ENCODE results near the gene ZIM2.

The ZIM2 gene

DNA sequence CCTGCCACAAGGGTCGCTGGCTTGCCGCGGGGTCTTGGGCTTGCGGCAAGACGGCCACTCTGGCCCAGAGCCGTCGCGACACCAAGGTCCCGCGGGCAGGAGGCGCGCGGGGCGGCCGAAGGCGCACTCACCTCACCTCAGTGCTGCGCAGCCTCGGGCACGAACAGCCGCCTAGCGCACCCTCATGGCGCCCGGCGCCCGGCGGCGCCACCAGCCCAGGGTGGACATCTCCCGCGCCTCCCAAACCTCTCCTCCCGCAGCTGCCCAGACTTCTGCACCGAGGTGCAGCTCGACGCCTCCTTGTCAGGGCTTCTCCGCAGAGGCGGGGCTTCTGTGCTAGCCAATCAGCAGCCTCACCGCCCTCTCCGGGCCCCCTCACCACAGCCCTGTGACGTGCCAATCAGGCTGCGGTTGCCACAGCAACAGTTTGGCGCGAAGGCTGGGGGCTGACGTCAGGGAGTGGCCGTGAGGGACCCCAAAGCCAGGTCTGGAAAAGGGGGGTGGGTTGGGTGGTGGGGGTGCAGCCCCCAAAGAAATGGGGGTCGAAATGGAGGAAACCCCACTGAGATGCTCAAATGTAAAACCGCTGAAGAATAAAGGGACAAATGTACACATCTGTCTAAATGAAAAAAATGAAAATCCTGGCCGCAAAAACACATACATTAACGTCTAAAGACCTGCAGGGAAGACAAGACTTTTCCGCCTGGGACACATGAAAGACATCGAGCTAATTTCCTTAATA, at the start of gene ZIM2, which contains the start of gene PEG3:
TSS of gene ZIM2 (minus strand) at position 276 of the 742 bp plus-strand sequence. CDS start 16,449 bp downstream, outside the sequence.
TSS of gene PEG3 (minus strand) at position 276 of the 742 bp plus-strand sequence. CDS start 16,071 bp downstream, outside the sequence.
- TF ChIP-seq, protein P1, sequence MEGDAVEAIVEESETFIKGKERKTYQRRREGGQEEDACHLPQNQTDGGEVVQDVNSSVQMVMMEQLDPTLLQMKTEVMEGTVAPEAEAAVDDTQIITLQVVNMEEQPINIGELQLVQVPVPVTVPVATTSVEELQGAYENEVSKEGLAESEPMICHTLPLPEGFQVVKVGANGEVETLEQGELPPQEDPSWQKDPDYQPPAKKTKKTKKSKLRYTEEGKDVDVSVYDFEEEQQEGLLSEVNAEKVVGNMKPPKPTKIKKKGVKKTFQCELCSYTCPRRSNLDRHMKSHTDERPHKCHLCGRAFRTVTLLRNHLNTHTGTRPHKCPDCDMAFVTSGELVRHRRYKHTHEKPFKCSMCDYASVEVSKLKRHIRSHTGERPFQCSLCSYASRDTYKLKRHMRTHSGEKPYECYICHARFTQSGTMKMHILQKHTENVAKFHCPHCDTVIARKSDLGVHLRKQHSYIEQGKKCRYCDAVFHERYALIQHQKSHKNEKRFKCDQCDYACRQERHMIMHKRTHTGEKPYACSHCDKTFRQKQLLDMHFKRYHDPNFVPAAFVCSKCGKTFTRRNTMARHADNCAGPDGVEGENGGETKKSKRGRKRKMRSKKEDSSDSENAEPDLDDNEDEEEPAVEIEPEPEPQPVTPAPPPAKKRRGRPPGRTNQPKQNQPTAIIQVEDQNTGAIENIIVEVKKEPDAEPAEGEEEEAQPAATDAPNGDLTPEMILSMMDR (IDR thresholded peaks at IDR 0.05; ENCODE audit: insufficient read depth, low read depth, low read length, missing control alignments): no peak
- no peak within 1 kb of the TSS for H3K4me3 ChIP-seq (ENCODE audit: low read length)
- DNase-seq (ENCODE audit: low read depth): no peak

DNA sequence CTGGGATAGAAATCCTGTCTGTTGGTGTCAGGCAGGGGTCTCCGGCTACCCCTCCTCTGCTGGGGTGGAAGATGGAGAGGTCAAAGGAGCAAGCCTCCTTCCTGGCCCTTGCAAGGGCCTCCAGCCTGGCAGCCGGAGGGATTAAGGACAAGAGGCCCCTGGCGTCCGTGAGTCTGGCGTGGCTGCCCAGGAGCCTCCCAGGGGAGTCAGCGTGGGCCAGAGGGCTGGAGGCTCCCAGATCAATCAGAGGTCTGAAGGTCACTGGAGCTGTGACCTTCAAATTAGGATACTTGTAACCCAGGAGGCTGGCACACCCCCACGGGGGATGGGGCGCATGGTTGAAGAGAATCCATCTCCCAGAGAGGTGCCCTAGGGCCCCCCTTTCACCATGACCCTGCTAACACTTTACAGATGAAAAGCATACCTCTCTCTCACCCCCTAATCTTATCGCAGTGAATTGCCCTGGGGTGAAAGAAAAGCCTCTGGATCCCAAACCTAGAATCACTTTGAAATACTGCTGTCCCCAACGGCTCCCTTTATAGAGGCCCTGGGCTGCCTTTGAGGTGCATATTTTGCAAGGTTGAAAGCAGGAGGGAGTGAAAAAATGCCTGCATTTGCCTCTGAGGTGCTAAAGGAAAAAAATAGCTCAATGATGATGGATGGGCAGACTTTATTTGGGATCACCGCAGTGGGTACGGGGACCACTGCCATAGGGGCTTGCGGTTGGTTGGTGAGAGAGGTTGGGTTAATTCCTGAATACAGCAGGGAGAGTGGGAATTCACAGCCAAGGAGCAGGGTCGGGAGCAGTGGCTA, 44.9 kb upstream of the ZIM2 start:
- TF ChIP-seq, protein P1 (IDR thresholded peaks at IDR 0.05; ENCODE audit: insufficient read depth, low read depth, low read length, missing control alignments): no peak

DNA sequence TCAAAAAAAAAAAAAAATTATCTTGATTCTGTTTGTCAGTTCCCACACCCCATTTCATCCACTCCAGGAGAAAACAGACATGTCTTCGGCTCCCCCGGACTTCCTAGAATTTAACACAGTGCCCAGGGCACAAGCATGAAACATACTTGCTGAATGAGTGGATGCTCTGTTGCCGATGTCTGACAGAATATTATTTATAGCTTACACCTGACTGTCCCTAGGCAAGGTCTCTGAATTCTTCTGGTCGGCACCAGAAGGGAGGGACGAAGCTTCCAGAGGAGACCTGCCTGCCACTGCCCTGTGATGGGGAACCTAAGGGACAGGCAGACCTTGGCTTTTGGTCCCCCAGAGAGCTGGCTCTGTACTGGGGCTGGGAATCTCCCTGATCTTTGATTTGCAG, 43.9 kb upstream of the ZIM2 start:
- no peak for DNase-seq (ENCODE audit: low read depth)
- TF ChIP-seq, protein P1 (IDR thresholded peaks at IDR 0.05; ENCODE audit: insufficient read depth, low read depth, low read length, missing control alignments): no peak
- H3K4me3 ChIP-seq (ENCODE audit: low read length): no peak overlapping the region

More for the DNA sequence above, 44.9 kb upstream of the ZIM2 start:
- no peak overlapping the region for H3K4me3 ChIP-seq (ENCODE audit: low read length)
- DNase-seq (ENCODE audit: low read depth): no peak

DNA sequence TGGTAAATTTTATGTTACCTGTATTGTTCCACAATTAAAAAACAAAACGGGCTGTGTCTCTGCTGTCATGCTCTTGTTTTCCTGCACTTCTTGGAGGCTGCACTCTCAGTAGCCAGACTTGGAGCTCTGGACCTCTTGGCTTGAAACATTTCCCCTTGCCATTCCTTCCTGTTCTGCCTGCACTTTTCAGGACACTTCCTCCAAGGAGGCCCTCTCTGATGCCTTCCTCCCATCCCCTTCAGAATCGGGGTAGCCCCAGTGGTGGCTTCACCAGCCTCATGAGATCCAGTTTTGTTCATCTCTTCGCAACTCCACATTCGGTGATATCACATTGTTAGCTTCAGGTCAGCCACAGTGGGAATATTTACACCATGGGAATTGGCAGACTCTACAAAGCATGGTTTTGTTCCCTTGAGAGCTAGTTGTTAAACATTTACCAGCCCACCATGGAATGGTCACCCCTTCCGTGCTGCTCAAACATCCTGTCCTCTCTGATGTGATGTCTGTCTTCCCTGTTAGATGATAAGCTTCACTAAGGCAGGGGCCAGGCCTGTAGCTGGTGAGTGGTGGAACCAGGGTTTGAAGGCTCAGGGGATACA, 40.2 kb upstream of the ZIM2 start:
- DNase-seq (ENCODE audit: low read depth): no peak
- TF ChIP-seq, protein P1 (IDR thresholded peaks at IDR 0.05; ENCODE audit: insufficient read depth, low read depth, low read length, missing control alignments): no peak
- no peak overlapping the region for H3K4me3 ChIP-seq (ENCODE audit: low read length)

DNA sequence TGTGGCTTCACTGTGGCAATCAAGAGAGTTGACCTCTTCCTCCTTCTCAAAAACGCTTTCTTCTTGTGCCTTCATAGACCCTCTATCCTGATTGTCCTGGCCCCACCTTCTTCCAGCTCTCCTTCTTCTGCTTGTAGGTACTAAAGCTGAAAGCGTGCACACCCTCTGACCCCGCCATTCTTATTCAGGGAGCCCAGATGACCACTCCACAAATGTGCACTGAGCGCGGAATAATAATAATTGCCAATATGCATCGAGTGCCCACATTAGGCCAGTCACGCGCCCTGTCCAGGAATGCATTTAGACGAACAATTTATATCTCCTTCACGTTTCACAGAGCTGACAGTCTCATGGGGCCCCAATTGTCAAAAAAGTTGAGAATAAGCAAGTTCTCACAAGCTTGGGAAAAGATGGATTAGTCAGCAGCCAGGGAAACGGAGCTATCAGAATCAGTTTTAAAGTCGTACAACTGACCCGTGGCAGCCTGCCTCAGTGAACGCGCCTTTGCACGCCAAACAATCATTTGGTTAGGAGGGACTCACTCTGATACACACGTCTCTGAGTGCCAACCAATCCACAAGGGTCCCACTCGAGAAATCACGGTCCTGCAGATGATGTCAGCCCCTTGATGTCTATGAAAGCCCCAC, 36.7 kb upstream of the ZIM2 start:
- DNase-seq (ENCODE audit: low read depth): no peak
- H3K4me3 ChIP-seq (ENCODE audit: low read length): no peak overlapping the region
- TF ChIP-seq, protein P1 (IDR thresholded peaks at IDR 0.05; ENCODE audit: insufficient read depth, low read depth, low read length, missing control alignments): no peak

DNA sequence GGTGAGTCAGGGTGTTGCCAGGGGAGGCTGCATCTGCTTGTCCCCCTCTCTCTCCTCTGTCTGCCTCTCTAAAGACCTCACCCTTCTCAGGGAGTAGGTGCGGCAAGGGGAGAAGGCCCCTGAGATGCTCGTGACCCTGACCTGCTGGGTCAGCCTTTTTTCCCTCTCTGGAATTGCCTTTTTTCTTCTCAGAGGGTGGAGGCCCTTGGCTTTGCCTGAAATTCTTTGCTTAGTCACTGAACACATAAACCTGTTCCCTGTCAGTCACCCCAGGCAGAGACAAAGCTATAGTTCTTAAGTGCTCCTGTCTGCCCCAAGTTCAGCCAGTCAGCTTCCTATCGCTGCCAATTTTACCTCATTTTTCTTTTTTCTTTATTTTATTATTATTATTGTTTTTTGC, 35.2 kb upstream of the ZIM2 start:
- TF ChIP-seq, protein P1 (IDR thresholded peaks at IDR 0.05; ENCODE audit: insufficient read depth, low read depth, low read length, missing control alignments): no peak
- no peak overlapping the region for H3K4me3 ChIP-seq (ENCODE audit: low read length)
- DNase-seq (ENCODE audit: low read depth): no peak

Data from epithelial cell of esophagus (primary cell).